ENCODE data around the gene SLC6A15.

- no peak for TF ChIP-seq SUZ12 (IDR thresholded peaks at IDR 0.05; ENCODE audit: extremely low read depth, insufficient read depth, insufficient read length)
- no peak for TF ChIP-seq ZNF274 (IDR thresholded peaks at IDR 0.05; ENCODE audit: low read depth, low read length)
Observed at GRCh38 chr12:84841591-84841990, 71.0 kb downstream of the SLC6A15 start.
